ENCODE data around the gene GSTM3. TPM values are rescaled to one million over a fixed set of nuclear protein-coding genes. Genes with fewer than 3 reads are reported as not detected.
A peak's percentile ranks its signal among the peaks of the same experiment; 100 is the strongest.

GSTM3 gene
- total RNA-seq, 4 donors from 2014 or later = 68.7 to 213 (median 137) TPM

DNA sequence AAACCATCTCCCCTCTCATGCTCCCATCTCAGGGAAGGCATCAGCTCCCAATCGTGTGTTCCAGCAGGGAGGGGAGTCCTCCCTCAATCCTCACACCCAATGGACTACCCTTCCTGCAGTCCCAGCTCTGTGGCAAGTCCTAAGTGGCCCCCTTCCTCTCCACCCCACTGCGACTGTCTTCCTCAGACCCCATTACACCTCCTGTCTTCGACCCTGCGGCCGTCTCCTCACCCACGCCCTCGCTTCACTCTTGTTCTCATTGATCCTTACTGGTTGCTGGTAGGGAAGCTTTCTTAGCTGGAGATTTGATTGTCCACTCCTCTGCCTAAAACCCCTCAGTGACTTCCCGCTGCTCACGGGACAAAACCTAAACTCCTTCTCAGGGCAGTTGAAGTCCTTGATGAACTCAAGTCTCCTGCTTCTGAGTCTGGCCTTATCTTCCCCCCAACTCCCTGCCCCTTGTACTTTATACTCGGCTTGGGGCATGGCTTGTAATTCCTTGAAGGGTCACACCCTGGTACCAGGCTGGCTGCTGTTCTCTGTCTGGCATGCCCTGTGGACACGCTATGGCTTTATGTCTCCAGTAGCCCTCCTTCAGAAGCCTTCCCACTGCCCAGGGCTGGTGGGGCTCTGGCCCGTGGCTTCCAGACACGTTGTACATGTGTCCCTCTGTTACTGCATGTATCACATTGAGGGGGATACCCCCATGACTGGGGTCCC is 25.2 kb upstream of the GSTM3 start:
- DNase-seq (ENCODE audit: low spot score in 2 of 2) = peak in 1 of 2 donors; percentile 67
- 66 to 87% methylated on average over 13 of the region's 13 CpGs for WGBS, 2 donors
- TF ChIP-seq POLR2A (IDR thresholded peaks at IDR 0.05) = no peak
- TF ChIP-seq CTCF (IDR thresholded peaks at IDR 0.05) = no peak
- intact Hi-C loops (cut with DNase I; ENCODE audit: low total_unique reads) = no loop called here
- no peak overlapping the region for H3K4me3 ChIP-seq (ENCODE audit: low read depth, poor library complexity, severe bottlenecking)

- intact Hi-C loops (cut with DNase I; ENCODE audit: low total_unique reads) = no loop called here
- 85 to 94% methylated on average over 4 of the region's 4 CpGs for WGBS, 2 donors
- DNase-seq (ENCODE audit: low spot score in 2 of 2) = no peak
- no peak overlapping the region for H3K4me3 ChIP-seq (ENCODE audit: low read depth, poor library complexity, severe bottlenecking)
- no peak for TF ChIP-seq POLR2A (IDR thresholded peaks at IDR 0.05)
- no peak for TF ChIP-seq CTCF (IDR thresholded peaks at IDR 0.05)
Observed at GRCh38 chr1:109765483-109765815, 24.6 kb upstream of the GSTM3 start.

DNA sequence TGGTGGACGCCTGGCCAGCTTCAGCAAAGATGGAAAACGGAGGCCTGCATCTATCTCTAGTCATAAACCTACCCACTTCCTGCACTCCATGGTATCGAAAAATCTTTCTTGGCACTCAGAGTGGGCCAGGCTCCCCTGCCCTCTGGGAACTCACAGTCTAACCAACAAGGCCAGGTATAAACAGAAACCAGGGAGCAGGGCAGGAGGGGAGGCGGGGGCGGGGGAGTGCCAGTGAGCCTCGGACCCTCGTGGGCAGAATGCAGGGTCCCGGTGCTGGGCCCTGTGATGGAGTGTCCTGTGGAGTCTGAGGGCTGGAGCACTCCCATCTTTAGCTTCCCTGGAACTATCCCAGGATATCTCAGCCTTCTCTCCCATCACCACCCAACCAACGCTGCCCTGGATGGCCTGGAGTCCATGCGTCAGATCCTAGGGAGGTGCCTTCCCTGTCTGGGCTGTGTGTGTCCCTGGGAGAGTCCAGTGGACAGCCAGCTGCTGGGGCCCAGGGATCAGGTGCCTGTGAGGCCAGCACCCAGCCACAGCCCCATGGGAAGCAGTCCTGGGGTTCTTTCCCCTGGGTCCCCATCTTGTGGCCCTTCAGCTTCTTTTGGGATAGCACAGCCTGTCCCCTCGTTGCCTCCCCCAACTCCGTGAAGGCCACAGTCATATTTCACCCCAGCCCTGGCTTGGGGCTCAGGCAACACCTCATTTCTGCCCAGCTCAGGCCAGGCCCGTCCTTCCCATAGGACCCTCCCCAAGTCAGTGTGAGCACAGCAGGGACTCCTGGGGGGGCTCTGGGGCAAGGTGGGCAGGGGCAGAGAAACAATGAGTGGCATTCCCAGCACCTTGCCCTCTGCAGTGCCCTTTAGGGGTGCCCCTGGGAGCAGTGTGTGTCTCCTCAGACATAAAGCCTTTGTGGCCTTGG is 24.0 kb upstream of the GSTM3 start:
- intact Hi-C loops (cut with DNase I; ENCODE audit: low total_unique reads) = no loop called here
- WGBS, 2 donors = 89 to 92% methylated on average over 12 to 13 of the region's 13 CpGs
- DNase-seq (ENCODE audit: low spot score in 2 of 2) = peak in 1 of 2 donors; percentile 74
- H3K4me3 ChIP-seq (ENCODE audit: low read depth, poor library complexity, severe bottlenecking) = no peak overlapping the region
- TF ChIP-seq POLR2A (IDR thresholded peaks at IDR 0.05) = no peak
- TF ChIP-seq CTCF (IDR thresholded peaks at IDR 0.05) = no peak

GRCh38 chr1:109763646-109764415 is 23.0 kb upstream of the GSTM3 start, which contains the start of gene EPS8L3:
EPS8L3 (minus strand) TSS chr1:109763923; CDS start chr1:109761749, 2,174 bp downstream.
- intact Hi-C loops (cut with DNase I; ENCODE audit: low total_unique reads) = no loop called here
- no peak within 1 kb of the TSS for H3K4me3 ChIP-seq (ENCODE audit: low read depth, poor library complexity, severe bottlenecking)
- peak in 1 of 2 donors; percentile 74 for DNase-seq (ENCODE audit: low spot score in 2 of 2)
- WGBS, 2 donors = 79 to 95% methylated on average over 9 to 10 of the region's 11 CpGs
- TF ChIP-seq CTCF (IDR thresholded peaks at IDR 0.05) = no peak

DNA sequence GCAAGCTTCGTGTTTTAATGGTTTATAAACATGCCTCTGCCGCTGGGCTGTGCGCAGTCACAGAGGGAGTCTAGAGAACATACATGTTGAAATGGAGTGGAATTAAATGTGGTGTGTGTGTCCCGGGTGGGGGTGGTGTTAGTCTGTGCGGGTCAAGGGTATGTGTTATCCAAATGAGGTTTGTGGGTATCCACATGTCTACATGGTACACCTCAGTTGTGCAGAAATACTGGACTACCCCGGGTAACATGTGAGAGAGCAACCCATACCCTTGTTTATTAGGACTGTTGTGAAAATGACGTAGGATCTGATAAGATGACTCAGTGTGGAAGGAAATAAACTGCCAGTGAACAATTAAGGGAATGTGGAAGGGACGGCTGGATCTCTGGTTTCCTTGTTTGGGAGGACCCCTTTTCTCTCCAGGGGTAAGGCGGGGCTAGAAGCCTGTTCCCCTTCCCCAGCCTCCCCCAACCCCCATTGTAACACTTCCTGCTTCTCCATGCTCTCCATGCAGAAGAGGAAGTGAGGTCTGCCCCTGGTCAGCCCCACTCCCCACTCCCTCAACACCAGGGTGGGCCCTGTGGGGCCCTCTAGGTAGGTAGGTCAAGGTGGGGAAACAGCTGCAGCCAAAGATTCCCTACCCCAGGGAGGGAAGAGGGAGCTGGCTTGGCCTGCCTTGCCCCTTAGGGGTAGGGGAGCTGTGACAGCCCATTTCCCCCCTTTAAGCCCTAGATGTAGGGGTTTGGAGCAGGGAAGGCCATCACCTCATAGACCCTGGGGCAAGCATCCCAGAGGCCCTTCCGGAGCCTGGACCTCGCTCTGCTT is 22.2 kb upstream of the GSTM3 start:
- no peak overlapping the region for H3K4me3 ChIP-seq (ENCODE audit: low read depth, poor library complexity, severe bottlenecking)
- intact Hi-C loops (cut with DNase I; ENCODE audit: low total_unique reads) = no loop called here
- peak in 1 of 2 donors; percentile 78 for DNase-seq (ENCODE audit: low spot score in 2 of 2)
- WGBS, 2 donors = 73 to 81% methylated on average over 9 to 11 of the region's 11 CpGs
- no peak for TF ChIP-seq CTCF (IDR thresholded peaks at IDR 0.05)
- no peak for TF ChIP-seq POLR2A (IDR thresholded peaks at IDR 0.05)

All from lower leg skin (tissue), 4 donors.